CD4-positive, alpha-beta T cell (primary cell): ENCODE results near the gene SCO2. TPM values are rescaled to one million over a fixed set of nuclear protein-coding genes. Genes with fewer than 3 reads are reported as not detected.
A peak's percentile ranks its signal among the peaks of the same experiment; 100 is the strongest.

Experiments
- ATAC-seq: fragments of 200-7000 bp; cut with Tn5 transposase; one replicate; pipeline ENCODE4 v1.10.0; 2022; ENCODE audit warnings: mild to moderate bottlenecking; ENCODE audit not compliant: poor library complexity
- CTCF ChIA-PET: fragments of 350-600 bp; sonication (Branson Sonifier 250); formaldehyde crosslinking; loops from one replicate; lab custom pipeline; 2021; ENCODE audit warnings: antibody characterized with exemption, inconsistent platforms; lab: Charles Lee
- POLR2A ChIA-PET: fragments of 350-600 bp; sonication (Branson Sonifier 250); formaldehyde crosslinking; loops from one replicate; lab custom pipeline; 2021; ENCODE audit warnings: antibody characterized with exemption, inconsistent platforms; lab: Charles Lee
- DNase-seq, 14 experiments: peaks; one replicate each; pipeline ENCODE4 v3.0.0-alpha.2; 2013 to 2020; ENCODE audit warnings: mixed read lengths in 2 of 14
- H3K27ac ChIP-seq, 2 donors: one replicate each; pipeline versions ENCODE4 v1.5.1 to v1.7.0; 2013; ENCODE audit warnings: low read length in 2 of 2, low read depth in 1 of 2, mild to moderate bottlenecking in 1 of 2
- H3K27me3 ChIP-seq, 2 experiments: 1 replicate in 1 of 2; 2 replicates in 1 of 2; pipeline versions ENCODE4 v1.6.1 to v1.7.0; 2013; ENCODE audit warnings: low read length in 2 of 2, control low read depth in 1 of 2, mild to moderate bottlenecking in 1 of 2, moderate library complexity in 1 of 2; ENCODE audit not compliant: insufficient read depth in 2 of 2, control insufficient read depth in 1 of 2
- H3K36me3 ChIP-seq: one replicate; pipeline ENCODE4 v1.6.1; 2013; ENCODE audit warnings: low read length, control low read depth; ENCODE audit not compliant: insufficient read depth
- H3K4me1 ChIP-seq: one replicate; pipeline ENCODE4 v1.6.1; 2013; ENCODE audit warnings: low read length, control low read depth; ENCODE audit not compliant: insufficient read depth
- H3K4me3 ChIP-seq: one replicate; pipeline ENCODE4 v1.5.1; 2013; ENCODE audit warnings: mild to moderate bottlenecking, low read length, moderate library complexity
- H3K9me3 ChIP-seq, 2 experiments: 1 replicate in 1 of 2; 2 replicates in 1 of 2; pipeline versions ENCODE4 v1.6.1 to v1.7.0; 2013; ENCODE audit warnings: low read length in 2 of 2, mild to moderate bottlenecking in 2 of 2, control low read depth in 1 of 2, moderate library complexity in 1 of 2; ENCODE audit not compliant: control insufficient read depth in 1 of 2, insufficient read depth in 1 of 2
- H3K27ac Mint-ChIP-seq: one replicate; pipeline ENCODE4 v1.8.0; 2020; ENCODE audit warnings: mixed read lengths
- H3K27me3 Mint-ChIP-seq: one replicate; pipeline ENCODE4 v1.8.0; 2021; ENCODE audit warnings: mixed read lengths
- H3K36me3 Mint-ChIP-seq: one replicate; pipeline ENCODE4 v1.8.0; 2021; ENCODE audit warnings: low read depth, mixed read lengths
- H3K4me1 Mint-ChIP-seq: one replicate; pipeline ENCODE4 v1.8.0; 2021; ENCODE audit warnings: low read depth, mixed read lengths
- H3K4me3 Mint-ChIP-seq: one replicate; pipeline ENCODE4 v1.8.0; 2020; ENCODE audit warnings: mild to moderate bottlenecking, mixed read lengths
- H3K9me3 Mint-ChIP-seq: one replicate; pipeline ENCODE4 v1.8.0; 2020; ENCODE audit warnings: mixed read lengths
- intact Hi-C, 2 experiments: fragments of 100-400 bp; cut with DNase I in 1 of 2; cut with micrococcal nuclease in 1 of 2; formaldehyde crosslinking; loops; one replicate each; pipeline versions ENCODE4 v1.15.1 to v1.9.0; 2023 to 2025; cut with DNase I, micrococcal nuclease
- total RNA-seq, 174 experiments: library from RNA in 2 of 174; stranded (reverse) in 2 of 174; gene quantifications; one replicate each; pipeline ENCODE4 v1.2.3 and lab custom pipeline; 2021 to 2026
- TF ChIP-seq, protein P1 (sequence below): fragments of 200-600 bp; IDR thresholded peaks from one replicate; pipeline ENCODE4 v1.8.0; 2022; ENCODE audit warnings: antibody characterized with exemption, mild to moderate bottlenecking

Gene SCO2
- total RNA-seq, 2 experiments from 2014 or later = 0.61 to 5.6 TPM

DNA sequence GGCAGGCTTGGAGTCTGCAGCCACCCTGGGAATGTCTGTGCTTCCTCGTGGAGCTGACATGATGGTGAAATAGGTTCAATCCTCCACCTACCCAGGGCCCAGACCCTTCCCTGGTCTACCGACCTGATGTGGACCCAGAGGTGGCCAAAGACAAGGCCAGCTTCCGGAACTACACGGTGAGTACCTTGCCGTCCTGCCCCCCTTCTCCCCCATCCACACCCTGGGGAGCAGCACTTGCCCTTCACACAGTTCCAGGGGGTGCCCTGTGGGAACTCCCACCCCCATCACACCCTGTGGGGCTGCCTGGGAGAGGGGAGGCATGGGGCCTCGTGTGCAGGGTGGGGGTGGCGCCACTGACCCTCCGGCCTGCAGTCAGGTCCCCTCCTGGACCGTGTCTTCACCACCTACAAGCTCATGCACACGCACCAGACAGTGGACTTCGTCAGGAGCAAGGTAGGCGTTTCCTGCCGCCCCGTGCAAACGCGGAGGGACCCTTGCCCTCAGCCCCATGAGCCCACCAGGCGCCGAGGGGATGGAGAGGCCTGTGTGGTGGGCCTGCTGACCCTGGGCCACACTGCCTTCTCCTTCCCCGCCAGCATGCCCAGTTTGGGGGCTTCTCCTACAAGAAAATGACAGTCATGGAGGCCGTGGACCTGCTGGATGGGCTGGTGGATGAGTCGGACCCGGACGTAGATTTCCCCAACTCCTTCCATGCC, 38.0 kb downstream of the SCO2 start:
- no peaks in the 10 kb centered on the region for H3K9me3 Mint-ChIP-seq
- intact Hi-C loops = no loop called here
- Histone ChIP-seq H3K4me1 (peaks cover 16% of the 10 kb centered on the region), H3K36me3 (no peaks in the 10 kb centered on the region), H3K27ac (no peak overlapping the region), H3K9me3 (no peaks in the 10 kb centered on the region), H3K27me3 (no peaks in the 10 kb centered on the region), H3K4me3 (no peak overlapping the region)
- no peak for DNase-seq
- no peak for ATAC-seq
- H3K4me1 Mint-ChIP-seq = peaks cover 12% of the 10 kb centered on the region
- ChIA-PET POLR2A (no interaction called here), CTCF (no interaction called here)
- H3K27ac Mint-ChIP-seq = no peak overlapping the region
- no peaks in the 10 kb centered on the region for H3K27me3 Mint-ChIP-seq
- H3K4me3 Mint-ChIP-seq = no peak overlapping the region
- H3K36me3 Mint-ChIP-seq = no peaks in the 10 kb centered on the region
- TF ChIP-seq, protein P1, sequence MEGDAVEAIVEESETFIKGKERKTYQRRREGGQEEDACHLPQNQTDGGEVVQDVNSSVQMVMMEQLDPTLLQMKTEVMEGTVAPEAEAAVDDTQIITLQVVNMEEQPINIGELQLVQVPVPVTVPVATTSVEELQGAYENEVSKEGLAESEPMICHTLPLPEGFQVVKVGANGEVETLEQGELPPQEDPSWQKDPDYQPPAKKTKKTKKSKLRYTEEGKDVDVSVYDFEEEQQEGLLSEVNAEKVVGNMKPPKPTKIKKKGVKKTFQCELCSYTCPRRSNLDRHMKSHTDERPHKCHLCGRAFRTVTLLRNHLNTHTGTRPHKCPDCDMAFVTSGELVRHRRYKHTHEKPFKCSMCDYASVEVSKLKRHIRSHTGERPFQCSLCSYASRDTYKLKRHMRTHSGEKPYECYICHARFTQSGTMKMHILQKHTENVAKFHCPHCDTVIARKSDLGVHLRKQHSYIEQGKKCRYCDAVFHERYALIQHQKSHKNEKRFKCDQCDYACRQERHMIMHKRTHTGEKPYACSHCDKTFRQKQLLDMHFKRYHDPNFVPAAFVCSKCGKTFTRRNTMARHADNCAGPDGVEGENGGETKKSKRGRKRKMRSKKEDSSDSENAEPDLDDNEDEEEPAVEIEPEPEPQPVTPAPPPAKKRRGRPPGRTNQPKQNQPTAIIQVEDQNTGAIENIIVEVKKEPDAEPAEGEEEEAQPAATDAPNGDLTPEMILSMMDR = no peak

DNA sequence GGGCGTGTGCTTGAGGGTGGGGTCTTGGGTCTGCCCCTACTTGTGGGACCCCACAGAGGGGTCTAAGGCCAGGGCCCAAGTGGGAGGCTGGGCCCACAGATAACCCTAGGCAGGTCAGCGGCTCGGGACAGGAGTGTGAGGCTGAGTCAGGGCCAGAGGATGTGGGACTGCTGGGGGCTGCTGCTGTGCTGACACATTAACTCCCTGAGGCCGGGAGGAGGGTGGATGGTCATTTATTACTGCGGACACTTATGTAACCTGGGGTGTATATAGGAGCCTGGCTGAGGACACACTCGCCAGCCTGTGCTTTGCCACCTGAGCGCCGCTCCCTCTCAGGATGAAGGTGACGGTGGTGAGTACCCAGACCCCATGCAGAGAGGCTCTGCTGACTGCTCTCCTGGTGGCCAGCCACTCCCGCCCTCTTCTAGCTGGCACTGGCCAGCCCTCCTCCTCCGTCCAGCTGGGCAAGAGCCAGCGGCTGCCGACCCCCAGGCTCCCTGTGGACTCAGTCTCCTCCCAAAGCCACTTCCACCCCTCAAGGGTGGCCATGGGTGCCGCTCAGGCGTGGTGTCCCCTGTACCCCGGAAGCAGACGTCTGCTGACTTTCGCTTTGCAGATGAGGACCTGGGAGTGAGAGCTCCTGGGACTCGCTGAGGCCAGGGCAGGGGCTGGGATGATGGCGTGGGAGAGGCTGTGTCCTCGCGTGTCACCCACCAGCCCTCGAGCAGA, 38.7 kb downstream of the SCO2 start, which contains the start of gene MIOX:
Gene MIOX, plus strand, starts transcription at position 299 of the 729 bp plus-strand sequence. Its CDS starts 39 bp downstream, at position 338.
- H3K27ac Mint-ChIP-seq = no peak within 1 kb of the TSS
- CTCF ChIA-PET = no interaction called here
- POLR2A ChIA-PET = no interaction called here

More for the DNA sequence above, 38.7 kb downstream of the SCO2 start, which contains the start of gene MIOX:
- Histone ChIP-seq H3K27me3 (peaks cover 0 to 2% of the 10 kb centered on the region in 2 experiments), H3K4me1 (peaks cover 23% of the 10 kb centered on the region), H3K27ac (no peak within 1 kb of the TSS), H3K4me3 (no peak within 1 kb of the TSS), H3K36me3 (no peaks in the 10 kb centered on the region), H3K9me3 (no peaks in the 10 kb centered on the region)
- Mint-ChIP-seq H3K4me1 (peaks cover 12% of the 10 kb centered on the region), H3K9me3 (no peaks in the 10 kb centered on the region), H3K27me3 (no peaks in the 10 kb centered on the region), H3K36me3 (no peaks in the 10 kb centered on the region), H3K4me3 (peak within 1 kb of the TSS; percentile 59)
- ATAC-seq = no peak
- DNase-seq = no peak
- TF ChIP-seq, protein P1 = no peak
- intact Hi-C loops = no loop called here
